ENCODE results near the gene CTSL.

GRCh38 chr9:87729246-87729645 lies 3.3 kb downstream of the CTSL start:
- TF ChIP-seq POLR2AphosphoS5 (IDR thresholded peaks at IDR 0.05; ENCODE audit: borderline replicate concordance, low read depth, low read length) (no peak), EZH2 (IDR thresholded peaks at IDR 0.05) (no peak)
